NCI-H345 treated with DMSO at 0.1 percent for 48 hours (cell line): ENCODE results near the gene ABLIM2.

ENCODE experiments used
- DNase-seq: peaks from one replicate; lab custom pipeline; 2025; ENCODE audit not compliant: unreplicated experiment; lab: John Stamatoyannopoulos, UW

Gene ABLIM2

GRCh38 chr4:7967063-7967440, 191.6 kb downstream of the ABLIM2 start:
- no peak for DNase-seq

GRCh38 chr4:7966281-7967062, 192.1 kb downstream of the ABLIM2 start:
- no peak for DNase-seq

- DNase-seq, result no peak
Observed at GRCh38 chr4:7964890-7965662, 193.5 kb downstream of the ABLIM2 start.

GRCh38 chr4:7964459-7964858, 194.2 kb downstream of the ABLIM2 start:
- no peak for DNase-seq

GRCh38 chr4:7963691-7964090, 194.9 kb downstream of the ABLIM2 start:
- no peak for DNase-seq

- no peak for DNase-seq
Observed at GRCh38 chr4:7962609-7963508, 195.8 kb downstream of the ABLIM2 start.

GRCh38 chr4:7960790-7961655, 197.6 kb downstream of the ABLIM2 start:
- no peak for DNase-seq

GRCh38 chr4:7960017-7960789, 198.4 kb downstream of the ABLIM2 start:
- no peak for DNase-seq

- DNase-seq, result no peak
Observed at GRCh38 chr4:7959078-7959477, 199.5 kb downstream of the ABLIM2 start.

GRCh38 chr4:7956934-7957656, 201.5 kb downstream of the ABLIM2 start:
- no peak for DNase-seq

- no peak for DNase-seq
Observed at GRCh38 chr4:7956270-7956808, 202.3 kb downstream of the ABLIM2 start.

GRCh38 chr4:7955393-7955792, 203.2 kb downstream of the ABLIM2 start:
- no peak for DNase-seq

GRCh38 chr4:7952615-7953014, 206.0 kb downstream of the ABLIM2 start:
- no peak for DNase-seq

GRCh38 chr4:7950301-7951092, 208.1 kb downstream of the ABLIM2 start:
- no peak for DNase-seq

GRCh38 chr4:7949759-7950158, 208.9 kb downstream of the ABLIM2 start:
- DNase-seq, result no peak

GRCh38 chr4:7947927-7948326, 210.7 kb downstream of the ABLIM2 start:
- DNase-seq, result no peak

GRCh38 chr4:7945709-7946380, 212.8 kb downstream of the ABLIM2 start:
- no peak for DNase-seq
